ENCODE results near the gene SERPINB2. TPM values are rescaled to one million over a fixed set of nuclear protein-coding genes. Genes with fewer than 3 reads are reported as not detected.

Gene SERPINB2
- total and polyA plus RNA-seq, 10 of the 15 experiments (the other 5 are each of a cell fraction or from before 2014, with no cell fraction given): 9.6 to 25.3 (median 14.0) TPM

DNA sequence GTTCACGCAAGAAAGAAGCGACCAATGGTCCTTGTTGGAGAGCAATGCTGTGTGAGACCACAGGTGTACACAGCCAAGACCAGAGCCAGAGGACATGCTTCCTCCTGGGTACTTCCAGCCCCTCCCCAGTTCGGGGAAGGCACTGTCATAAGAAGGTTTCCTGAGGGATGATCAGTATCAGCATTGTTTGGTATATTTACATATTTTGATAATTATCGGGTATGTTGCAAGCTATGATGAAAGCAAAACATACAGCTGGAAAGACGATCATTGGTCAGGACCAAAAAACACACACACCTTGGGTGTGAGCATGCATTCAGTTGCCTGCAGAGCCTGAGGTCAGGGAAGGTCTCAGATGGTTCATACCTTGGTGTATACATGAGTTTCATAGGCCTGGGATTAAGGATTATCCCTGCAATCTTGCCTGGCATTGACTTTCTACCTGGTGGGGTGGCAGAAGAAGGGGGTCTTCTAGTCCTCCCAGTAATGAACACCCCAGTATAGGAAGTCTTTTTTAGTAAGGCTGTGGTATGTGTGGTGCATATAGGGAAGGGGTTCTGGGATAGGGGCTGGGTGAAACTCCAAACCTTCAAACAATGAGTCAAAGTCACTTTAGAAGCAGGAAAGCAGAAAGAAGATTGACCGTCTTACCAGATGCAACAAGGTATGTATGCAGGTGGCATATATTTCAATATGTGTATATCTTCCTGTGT lies 2.9 kb downstream of the SERPINB2 start (continued):
- TF ChIP-seq, protein P1, sequence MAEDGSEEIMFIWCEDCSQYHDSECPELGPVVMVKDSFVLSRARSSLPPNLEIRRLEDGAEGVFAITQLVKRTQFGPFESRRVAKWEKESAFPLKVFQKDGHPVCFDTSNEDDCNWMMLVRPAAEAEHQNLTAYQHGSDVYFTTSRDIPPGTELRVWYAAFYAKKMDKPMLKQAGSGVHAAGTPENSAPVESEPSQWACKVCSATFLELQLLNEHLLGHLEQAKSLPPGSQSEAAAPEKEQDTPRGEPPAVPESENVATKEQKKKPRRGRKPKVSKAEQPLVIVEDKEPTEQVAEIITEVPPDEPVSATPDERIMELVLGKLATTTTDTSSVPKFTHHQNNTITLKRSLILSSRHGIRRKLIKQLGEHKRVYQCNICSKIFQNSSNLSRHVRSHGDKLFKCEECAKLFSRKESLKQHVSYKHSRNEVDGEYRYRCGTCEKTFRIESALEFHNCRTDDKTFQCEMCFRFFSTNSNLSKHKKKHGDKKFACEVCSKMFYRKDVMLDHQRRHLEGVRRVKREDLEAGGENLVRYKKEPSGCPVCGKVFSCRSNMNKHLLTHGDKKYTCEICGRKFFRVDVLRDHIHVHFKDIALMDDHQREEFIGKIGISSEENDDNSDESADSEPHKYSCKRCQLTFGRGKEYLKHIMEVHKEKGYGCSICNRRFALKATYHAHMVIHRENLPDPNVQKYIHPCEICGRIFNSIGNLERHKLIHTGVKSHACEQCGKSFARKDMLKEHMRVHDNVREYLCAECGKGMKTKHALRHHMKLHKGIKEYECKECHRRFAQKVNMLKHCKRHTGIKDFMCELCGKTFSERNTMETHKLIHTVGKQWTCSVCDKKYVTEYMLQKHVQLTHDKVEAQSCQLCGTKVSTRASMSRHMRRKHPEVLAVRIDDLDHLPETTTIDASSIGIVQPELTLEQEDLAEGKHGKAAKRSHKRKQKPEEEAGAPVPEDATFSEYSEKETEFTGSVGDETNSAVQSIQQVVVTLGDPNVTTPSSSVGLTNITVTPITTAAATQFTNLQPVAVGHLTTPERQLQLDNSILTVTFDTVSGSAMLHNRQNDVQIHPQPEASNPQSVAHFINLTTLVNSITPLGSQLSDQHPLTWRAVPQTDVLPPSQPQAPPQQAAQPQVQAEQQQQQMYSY (CRISPR knock-in tag; IDR thresholded peaks at IDR 0.05): no peak
- TF ChIP-seq EZH2 (IDR thresholded peaks at IDR 0.05; ENCODE audit: borderline replicate concordance, control insufficient read depth, low read depth, low read length) (no peak), EGR1 (IDR thresholded peaks at IDR 0.05; ENCODE audit: borderline replicate concordance in 1 of 2, low read depth in 2 of 2, low read length in 2 of 2) (no peak), SUPT20H (IDR thresholded peaks at IDR 0.05; ENCODE audit: borderline replicate concordance, control insufficient read depth, low read depth, low read length) (no peak), KDM1A (IDR thresholded peaks at IDR 0.05; ENCODE audit: borderline replicate concordance) (no peak), RB1 (IDR thresholded peaks at IDR 0.05; ENCODE audit: borderline replicate concordance) (no peak)

DNA sequence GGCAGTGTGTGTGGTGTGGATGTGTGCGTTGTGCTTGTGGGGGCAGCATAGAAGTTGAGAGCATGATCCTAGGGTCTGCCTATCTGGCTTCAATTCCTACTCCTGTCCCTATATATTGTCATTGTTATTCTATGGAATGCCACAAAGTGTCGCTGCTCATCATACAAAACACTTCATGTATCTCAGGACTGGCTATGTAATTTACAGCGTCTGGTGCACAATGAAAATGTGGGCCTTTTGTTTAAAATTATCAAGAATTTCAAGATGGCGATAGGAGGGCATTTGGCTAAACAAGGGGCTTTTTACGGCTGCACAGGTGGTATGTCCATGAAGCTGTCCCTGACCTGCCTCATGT lies 3.4 kb downstream of the SERPINB2 start:
- 13% methylated on average over 5 of the region's 5 CpGs for WGBS (ENCODE audit: insufficient coverage, insufficient replicate concordance, low lambda C conversion rate, missing lambda C conversion rate)
- DNase-seq (ENCODE audit: low read depth, low spot score) (no peak), ATAC-seq (peak; percentile 80), FAIRE-seq (peak; percentile 85)
- Histone ChIP-seq H4K20me1 (ENCODE audit: control insufficient read depth, insufficient read depth) (no peaks in the 10 kb centered on the region), H3K36me3 (ENCODE audit: control insufficient read depth in 2 of 2, insufficient read depth in 2 of 2, low read length in 1 of 2) (no peaks in the 10 kb centered on the region), H3K27ac (ENCODE audit: control insufficient read depth, insufficient read depth) (no peak overlapping the region), H3K4me1 (ENCODE audit: control insufficient read depth, insufficient read depth, low read length) (no peaks in the 10 kb centered on the region), H3K4me3 (no peak overlapping the region), H3K27me3 (replicated peaks in 1 of 2; ENCODE audit: control insufficient read depth in 2 of 2, insufficient read depth in 2 of 2, low read length in 1 of 2) (no peaks in the 10 kb centered on the region), H3K9ac (ENCODE audit: control insufficient read depth, insufficient read depth, low read length) (no peak overlapping the region), H3K9me3 (replicated peaks; ENCODE audit: control insufficient read depth, insufficient read depth, low read length) (no peaks in the 10 kb centered on the region), H2AFZ (ENCODE audit: control insufficient read depth, low read depth, low read length) (peak overlapping the region; percentile 65), H3K79me2 (ENCODE audit: control insufficient read depth, insufficient read depth, low read length) (no peaks in the 10 kb centered on the region), H3K4me2 (ENCODE audit: control insufficient read depth, insufficient read depth) (no peak overlapping the region)
- ChIA-PET SMC1A (ENCODE audit: uncharacterized antibody, unreplicated experiment) (interaction anchor here (1.0 to 6.9 kb wide), 7 partner anchors 10 to 64 kb away, joined by 3 to 105 read pairs (median 5); partner anchors contain the start of gene SERPINB10), CTCF (interaction anchor here (0.6 to 11.1 kb wide), 13 partner anchors 10 to 1703 kb away, joined by 3 to 185 read pairs (median 5); no protein-coding TSS in a partner anchor), RAD21 (ENCODE audit: unreplicated experiment) (interaction anchor here (1.3 to 3.6 kb wide), 3 partner anchors 9 to 45 kb away, joined by 3 to 52 read pairs (median 13); partner anchors contain the start of gene SERPINB10), POLR2A (interaction anchor here (1.1 kb wide), 1 partner anchor 17 kb away, joined by 3 read pairs; the partner anchor contains the start of gene SERPINB10)
- intact Hi-C loops (cut with micrococcal nuclease; ENCODE audit: unreplicated experiment): loop anchor here (1.0 to 5.0 kb wide), 4 partner anchors 45 to 101 kb away; no protein-coding TSS in a partner anchor
- in situ Hi-C loops (cut with MboI): loop anchor here (5.0 kb wide), 2 partner anchors 46 to 86 kb away; no protein-coding TSS in a partner anchor
- no TSS peak for BruUV-seq (replicated peaks)
- TF ChIP-seq JUND (IDR thresholded peaks at IDR 0.05; ENCODE audit: low read depth, low read length): no peak
- no peak for TF ChIP-seq SIN3A (IDR thresholded peaks at IDR 0.05; ENCODE audit: low read depth, low read length)
- peak; percentile 8; the same call in 1 of the 2 replicates for TF ChIP-seq RUNX3 (IDR thresholded peaks at IDR 0.05; ENCODE audit: low read length)
- TF ChIP-seq TCF3 (IDR thresholded peaks at IDR 0.05; ENCODE audit: borderline replicate concordance, insufficient read depth, low read depth, low read length): no peak
- TF ChIP-seq, protein P2, sequence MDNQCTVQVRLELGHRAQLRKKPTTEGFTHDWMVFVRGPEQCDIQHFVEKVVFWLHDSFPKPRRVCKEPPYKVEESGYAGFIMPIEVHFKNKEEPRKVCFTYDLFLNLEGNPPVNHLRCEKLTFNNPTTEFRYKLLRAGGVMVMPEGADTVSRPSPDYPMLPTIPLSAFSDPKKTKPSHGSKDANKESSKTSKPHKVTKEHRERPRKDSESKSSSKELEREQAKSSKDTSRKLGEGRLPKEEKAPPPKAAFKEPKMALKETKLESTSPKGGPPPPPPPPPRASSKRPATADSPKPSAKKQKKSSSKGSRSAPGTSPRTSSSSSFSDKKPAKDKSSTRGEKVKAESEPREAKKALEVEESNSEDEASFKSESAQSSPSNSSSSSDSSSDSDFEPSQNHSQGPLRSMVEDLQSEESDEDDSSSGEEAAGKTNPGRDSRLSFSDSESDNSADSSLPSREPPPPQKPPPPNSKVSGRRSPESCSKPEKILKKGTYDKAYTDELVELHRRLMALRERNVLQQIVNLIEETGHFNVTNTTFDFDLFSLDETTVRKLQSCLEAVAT (IDR thresholded peaks at IDR 0.05): no peak
- TF ChIP-seq NBN (IDR thresholded peaks at IDR 0.05): no peak
- peak; percentile 95 for TF ChIP-seq RAD21 (IDR thresholded peaks at IDR 0.05; ENCODE audit: insufficient read depth, low read depth, low read length)
- TF ChIP-seq, protein P3, sequence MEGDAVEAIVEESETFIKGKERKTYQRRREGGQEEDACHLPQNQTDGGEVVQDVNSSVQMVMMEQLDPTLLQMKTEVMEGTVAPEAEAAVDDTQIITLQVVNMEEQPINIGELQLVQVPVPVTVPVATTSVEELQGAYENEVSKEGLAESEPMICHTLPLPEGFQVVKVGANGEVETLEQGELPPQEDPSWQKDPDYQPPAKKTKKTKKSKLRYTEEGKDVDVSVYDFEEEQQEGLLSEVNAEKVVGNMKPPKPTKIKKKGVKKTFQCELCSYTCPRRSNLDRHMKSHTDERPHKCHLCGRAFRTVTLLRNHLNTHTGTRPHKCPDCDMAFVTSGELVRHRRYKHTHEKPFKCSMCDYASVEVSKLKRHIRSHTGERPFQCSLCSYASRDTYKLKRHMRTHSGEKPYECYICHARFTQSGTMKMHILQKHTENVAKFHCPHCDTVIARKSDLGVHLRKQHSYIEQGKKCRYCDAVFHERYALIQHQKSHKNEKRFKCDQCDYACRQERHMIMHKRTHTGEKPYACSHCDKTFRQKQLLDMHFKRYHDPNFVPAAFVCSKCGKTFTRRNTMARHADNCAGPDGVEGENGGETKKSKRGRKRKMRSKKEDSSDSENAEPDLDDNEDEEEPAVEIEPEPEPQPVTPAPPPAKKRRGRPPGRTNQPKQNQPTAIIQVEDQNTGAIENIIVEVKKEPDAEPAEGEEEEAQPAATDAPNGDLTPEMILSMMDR (IDR thresholded peaks at IDR 0.05 in 2 of 3, conservative IDR thresholded peaks at IDR 0.05 in 1 of 3; ENCODE audit: control insufficient read depth in 2 of 3, extremely low read depth in 1 of 3, insufficient read depth in 1 of 3, low read depth in 3 of 3, low read length in 3 of 3): peak; percentile 39 to 74 (median 50); a peak in 4 of 6 replicates

Data from GM12878 (cell line).